ENCODE measurements around the gene UGT1A4.
A peak's percentile ranks its signal among the peaks of the same experiment; 100 is the strongest.

UGT1A4 gene

DNA sequence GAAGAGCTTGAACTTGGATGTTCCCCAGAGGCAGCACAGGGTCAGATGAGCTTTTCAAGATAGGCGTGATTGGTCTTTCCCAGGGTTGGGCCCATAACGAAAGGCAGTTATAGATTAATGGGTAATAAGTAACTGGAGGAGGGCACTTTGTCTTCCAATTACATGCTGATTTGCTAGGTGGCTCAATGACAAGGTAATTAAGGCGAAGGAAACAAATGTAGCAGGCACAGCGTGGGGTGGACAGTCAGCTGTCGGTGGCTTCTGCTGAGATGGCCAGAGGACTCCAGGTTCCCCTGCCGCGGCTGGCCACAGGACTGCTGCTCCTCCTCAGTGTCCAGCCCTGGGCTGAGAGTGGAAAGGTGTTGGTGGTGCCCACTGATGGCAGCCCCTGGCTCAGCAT lies at the start of gene UGT1A4:
TSS of gene UGT1A4 (plus strand) at position 185 of the 400 bp plus-strand sequence. CDS start at position 270, 85 bp downstream.
- DNase-seq: no peak

DNA sequence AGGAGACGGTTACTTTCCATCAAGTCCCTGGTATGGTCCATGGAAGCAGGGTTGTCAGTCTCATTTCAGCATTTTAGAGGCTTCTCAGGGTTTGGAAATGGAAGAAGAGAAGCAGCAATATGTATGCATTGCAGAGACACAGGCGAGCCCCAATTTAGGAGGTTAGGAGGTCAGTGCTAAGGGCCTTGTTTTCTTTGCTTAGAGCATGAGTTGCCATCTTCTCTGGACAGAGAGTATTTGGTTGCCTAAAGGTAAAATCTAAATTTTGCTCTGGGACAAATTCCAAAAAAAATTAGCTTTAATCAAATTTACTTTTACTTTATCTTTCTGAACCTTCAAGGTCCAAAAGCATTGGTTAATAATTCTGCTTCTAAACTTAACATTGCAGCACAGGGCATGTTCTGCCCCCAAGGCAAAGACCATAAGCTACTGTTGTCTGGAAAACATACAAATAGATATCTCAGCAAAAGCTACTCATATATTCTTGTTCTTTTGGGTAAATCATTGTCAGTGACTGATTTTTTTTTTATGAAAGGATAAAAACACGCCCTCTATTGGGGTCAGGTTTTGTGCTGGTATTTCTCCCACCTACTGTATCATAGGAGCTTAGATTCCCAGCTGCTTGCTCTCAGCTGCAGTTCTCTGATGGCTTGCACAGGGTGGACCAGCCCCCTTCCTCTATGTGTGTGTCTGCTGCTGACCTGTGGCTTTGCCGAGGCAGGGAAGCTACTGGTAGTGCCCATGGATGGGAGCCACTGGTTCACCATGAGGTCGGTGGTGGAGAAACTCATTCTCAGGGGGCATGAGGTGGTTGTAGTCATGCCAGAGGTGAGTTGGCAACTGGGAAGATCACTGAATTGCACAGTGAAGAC lies 47.0 kb upstream of the UGT1A4 start, which contains the start of gene UGT1A9:
TSS of gene UGT1A9 (plus strand) at position 609 of the 872 bp plus-strand sequence. CDS start at position 646, 37 bp downstream.
- DNase-seq: no peak

DNA sequence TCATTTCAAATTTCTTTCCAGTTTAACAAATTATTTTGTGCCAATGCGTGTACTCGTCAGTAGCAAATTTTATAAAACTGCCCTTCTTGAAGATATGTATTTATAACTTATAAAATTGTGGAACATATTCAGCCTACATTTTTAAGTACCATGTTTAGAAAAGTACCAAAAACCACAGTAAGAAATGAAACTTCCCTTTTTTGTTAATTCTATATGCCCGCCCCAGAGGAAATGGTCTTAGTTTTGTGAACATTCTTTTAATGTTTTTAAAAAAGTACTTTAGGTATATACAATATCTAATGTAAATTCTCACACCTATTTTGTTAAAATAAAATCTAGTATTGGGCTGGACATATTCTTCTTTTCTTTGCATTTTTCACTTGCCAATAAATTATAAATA lies 45.6 kb upstream of the UGT1A4 start:
- peak; percentile 40 for DNase-seq

DNA sequence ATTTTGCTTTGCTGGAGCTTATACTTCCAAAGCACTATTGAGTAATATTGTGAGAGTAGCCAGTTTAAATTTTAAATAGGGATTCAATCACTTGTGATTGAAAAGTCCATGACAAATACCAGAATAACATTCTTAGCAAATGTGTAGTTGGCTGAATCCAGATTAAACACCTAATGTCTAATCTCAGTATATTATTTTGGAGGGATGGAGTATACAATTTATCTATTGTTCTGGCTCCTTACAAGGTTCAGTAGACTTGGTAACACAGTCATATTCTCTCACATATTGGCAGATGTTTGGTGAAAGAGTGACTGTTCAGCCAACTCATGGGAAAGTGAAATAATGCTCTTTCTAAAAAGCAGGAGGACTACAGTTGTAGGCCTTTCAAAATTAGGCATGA lies 44.6 kb upstream of the UGT1A4 start:
- DNase-seq: no peak

DNA sequence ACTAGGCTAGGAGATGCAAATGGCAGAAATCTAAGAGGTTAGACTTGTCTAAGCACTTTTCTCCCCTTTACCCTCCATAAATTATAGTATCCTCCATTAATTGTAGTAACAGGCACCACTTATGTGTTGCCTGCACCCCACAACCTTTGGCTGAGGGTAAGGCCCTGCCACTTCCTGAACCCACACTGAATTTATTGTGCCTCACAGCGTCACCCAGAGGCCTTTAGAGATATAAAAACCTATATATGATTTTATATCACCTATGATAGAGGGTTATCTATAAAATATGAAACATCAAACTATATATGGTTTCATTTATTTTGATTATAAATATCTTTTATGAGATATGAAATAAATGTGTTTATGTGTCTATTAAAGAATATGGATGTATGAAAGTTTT lies 44.2 kb upstream of the UGT1A4 start:
- DNase-seq: no peak

DNA sequence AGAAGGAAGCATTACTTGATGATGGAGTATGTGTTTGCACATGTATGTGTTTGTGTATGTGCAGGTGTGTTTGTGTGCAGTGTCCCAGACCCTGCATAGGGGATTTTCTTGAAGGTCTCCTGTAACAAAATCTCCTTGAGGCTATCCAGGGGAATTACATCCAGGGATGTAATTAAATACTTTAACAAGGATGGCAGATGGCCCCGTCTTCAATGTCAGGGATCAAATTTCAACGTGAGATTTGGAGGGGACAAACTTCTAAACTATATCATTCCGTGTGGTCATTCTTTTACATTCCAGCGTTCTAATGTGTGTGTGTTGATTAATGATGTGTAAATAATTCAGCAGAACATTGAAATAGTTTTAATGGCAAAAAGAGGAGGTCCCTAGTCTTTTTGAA lies 43.5 kb upstream of the UGT1A4 start:
- no peak for DNase-seq

DNA sequence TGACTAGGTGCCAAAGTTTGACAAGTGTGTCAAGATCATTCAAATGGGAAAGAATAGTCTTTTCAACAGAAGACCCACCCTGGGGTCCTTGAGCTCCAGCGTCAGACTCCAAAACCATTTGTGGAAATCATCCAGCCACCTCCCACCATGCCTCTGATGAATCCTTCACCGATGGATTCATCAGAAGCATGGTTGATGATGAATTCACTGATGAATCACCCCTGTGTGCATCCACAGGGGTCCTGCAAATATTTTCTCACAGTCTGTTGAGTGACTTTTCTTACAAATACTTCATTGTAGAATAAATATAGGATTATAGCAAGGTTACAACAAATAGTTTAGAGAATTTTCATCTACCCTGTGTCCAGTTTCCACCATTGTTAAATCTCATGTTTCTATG lies 42.5 kb upstream of the UGT1A4 start:
- no peak for DNase-seq

DNA sequence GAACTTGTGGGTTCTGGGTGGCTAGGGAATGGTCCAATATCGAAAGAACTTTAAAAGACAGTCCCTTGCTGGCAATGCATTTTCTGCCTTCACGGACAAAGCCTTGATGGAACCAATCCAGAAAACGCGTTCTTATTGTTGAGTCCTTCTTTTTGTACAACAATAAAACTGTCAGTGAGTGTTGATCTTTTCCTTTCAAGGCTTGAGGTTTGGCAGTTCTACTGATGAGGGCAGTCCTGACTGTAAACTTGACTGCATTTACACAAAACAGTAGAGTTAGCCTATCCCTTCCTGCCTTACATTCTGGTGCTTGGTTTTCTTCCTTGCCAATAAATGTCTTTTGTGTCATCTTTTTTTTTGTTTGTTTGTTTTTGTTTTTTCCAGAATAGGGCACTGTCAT lies 39.3 kb upstream of the UGT1A4 start:
- DNase-seq: no peak

DNA sequence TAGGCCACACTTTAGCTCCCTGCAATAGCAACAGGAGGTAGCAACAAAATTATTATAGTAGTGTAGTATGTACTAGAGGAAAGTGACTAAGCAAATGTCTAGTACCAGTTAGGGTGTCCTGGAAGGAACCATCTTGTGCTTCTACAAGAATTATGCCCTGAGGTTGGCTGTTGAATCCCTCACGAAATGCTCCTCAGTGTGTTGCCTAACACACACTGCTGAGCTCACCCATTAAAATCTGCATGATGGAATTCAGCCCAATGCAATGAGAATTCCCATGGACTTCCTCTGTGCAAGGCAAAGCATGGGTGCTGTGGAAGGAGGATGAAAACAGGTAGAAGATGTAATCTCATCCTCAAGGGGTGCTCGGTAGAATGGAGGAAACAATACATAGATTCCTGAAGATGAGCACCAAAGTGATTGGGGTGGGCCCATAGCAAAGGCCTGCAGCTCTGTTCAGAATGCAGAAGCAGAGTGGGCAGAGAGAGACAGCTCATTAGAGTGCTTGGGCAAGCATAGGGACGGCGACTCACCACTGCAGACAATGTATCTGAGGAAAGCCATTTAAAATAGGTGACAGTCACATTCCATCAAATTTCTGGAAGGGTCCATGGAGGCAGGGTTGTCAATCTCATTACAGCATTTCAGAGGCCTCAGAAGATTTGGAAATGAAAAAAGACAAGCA lies 38.0 kb upstream of the UGT1A4 start:
- no peak for DNase-seq

DNA sequence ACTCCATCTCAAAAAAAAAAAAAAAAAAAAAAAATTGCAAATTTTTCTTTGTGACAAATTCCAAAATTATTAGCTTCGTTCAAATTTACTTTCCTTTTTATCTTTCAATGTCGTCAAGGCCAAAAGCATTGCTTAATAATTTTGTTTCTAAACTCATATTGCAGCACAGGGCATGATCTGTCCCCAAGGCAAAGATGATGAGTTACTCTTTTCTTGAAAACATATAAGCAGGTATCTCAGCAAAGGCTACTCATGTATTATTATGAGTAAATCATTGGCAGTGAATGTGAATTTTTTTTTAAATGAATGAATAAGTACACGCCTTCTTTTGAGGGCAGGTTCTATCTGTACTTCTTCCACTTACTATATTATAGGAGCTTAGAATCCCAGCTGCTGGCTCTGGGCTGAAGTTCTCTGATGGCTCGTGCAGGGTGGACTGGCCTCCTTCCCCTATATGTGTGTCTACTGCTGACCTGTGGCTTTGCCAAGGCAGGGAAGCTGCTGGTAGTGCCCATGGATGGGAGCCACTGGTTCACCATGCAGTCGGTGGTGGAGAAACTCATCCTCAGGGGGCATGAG lies 36.9 kb upstream of the UGT1A4 start, which contains the start of gene UGT1A7:
TSS of gene UGT1A7 (plus strand) at position 381 of the 579 bp plus-strand sequence. CDS start at position 418, 37 bp downstream.
- DNase-seq: no peak

DNA sequence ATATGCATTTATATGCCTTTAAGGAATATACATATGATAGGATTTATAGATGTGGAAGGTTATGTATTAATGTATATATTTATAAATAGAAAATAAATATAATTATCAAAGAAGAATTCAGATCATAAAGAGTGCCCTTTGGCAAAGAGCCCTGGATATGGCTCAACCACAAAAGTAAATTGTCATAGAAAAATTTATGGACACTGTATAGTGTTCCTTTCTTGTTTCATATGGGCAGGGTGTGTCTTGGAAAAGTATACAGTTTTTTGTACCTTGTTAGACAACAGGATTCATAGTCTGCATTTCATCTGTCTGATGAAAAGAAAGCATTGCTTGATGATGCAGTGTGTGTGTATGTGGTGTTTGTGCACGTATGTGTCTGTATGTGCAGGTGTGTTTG lies 33.9 kb upstream of the UGT1A4 start:
- no peak for DNase-seq

DNA sequence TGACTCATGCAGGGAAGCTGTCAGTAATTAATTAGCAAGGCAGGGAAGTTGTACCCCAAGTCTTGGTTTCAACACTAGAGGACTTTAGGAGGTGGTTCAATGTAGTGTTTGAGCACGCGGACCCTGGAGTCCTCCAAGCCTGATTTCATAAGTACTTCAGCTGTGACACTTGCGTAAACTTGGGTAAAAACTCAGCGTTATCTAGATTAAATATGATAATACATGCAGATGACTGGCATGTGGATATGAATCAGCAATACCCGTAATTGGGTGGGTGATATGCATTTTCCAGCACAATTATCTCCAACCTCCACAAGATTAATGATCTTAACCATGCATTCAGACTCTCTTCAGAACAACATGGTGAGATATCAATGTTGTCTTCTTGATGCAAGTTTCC lies 31.6 kb upstream of the UGT1A4 start:
- DNase-seq: peak; percentile 3

DNA sequence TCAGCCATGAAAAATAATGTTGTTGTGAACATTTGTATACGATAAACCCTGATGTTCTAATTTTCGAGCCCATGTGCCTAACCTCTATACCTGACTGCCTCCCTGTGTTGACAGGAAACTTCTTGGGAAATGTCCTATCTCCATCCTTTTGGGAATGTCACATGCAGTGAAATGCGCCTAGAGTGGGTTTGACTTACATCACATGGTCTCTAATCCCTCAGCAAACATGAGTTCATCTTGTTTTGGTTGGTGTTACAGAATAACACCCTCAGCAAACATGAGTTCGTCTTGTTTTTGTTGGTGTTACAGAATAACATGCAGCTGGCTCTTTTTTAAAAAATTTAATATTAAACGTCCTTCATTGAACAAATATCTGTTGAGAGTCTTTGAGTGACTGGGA lies 30.2 kb upstream of the UGT1A4 start:
- DNase-seq: no peak

DNA sequence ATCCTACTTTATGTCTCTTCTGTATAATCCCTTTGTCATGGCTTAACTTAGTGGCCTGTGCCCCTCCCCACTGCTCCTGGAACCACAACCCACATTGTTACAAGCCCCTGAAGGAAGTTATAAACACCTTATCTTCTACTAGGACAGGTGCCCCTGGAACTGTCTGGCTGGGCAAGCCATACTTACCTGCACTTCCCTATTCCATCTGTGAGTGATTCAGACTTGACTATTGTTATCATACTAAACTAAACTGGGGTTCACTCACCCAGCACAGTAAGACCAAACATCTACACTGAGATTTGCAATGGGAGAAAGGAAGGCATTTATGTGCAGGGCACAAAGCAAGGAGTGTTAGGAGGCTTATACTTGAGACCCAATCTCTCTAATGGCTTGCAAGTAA lies 29.5 kb upstream of the UGT1A4 start:
- DNase-seq: no peak

DNA sequence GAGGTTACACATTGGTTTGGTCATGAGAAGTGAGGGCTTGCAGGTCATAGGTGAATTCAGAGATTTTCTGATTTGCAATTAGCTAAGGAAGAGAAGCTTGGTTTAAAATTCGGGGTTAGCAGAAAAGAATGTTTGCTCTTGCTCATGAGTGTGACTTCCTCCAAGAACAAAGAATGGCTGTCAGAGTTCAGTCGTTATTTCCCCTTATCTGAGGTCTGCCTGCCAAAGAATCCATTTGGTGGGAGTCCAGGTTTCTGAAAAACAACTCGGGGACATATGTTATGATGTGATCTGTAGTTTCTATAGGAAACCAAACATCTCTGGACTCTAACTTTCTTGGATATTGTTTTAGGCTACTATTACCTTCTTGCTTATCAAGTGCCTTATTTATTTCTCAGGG lies 29.0 kb upstream of the UGT1A4 start:
- peak; percentile 15 for DNase-seq

DNA sequence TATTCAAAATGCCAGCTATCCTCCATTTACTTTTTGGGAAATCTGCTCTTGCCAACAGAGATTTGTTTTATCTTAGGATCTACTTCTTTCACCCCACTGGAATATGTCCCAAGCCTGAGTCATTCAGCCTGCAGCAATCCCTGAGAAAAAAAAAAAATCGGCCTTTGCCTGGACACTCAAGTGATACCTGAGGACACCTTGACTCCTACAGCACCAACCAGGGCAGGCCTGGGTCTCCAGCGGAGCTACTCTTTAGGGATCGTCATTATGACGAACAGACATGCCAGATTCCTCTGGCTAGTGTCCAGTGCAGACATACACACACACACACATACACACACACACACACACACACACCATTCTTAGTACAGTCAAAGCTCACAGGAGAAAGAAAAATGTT lies 28.1 kb upstream of the UGT1A4 start:
- DNase-seq: no peak

DNA sequence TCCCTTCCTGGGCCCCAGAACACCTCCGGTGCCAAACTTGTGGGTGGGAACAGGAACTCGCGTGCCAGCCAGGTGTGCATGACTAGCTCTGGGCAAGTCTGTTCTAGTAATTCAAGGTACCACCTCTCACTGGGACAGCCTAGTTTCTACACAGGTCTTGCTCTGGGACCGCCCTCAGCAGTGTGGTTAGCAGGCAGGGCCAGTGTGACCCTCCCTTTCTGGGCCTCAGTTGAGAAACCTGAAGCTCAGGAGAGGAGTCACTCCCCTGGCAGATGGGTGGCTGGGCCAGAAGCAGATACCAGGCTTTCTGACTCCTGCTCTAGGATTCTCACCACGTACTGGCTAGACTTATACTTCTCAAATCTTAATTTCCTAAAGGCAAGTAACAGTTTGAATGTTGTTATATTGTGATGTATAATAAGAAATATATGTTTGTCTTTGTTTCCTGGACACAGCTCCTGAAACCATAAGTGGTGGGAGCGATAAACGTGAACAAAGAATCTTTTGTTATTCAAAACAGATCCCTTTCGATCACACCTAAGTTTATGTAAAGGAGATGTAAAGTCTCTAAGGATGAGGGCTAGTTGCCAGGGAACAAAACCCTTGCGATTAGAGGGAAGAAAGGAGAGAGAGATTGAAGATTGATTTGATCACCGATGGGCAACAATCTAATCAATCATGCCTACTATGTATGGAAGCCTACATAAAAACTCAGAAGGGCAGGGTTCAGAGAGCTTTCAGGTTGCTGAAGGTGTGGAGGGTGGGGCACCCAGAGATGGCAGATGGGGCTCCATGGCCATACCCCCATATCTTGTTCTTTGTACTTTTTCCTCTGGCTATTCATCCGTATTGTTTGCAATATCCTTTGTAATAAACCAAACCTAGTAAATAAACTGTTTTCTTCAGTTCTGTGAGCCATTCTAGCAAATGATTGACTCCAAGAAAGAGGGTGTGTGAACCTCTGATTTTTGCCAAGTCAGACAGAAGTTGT lies 26.8 kb upstream of the UGT1A4 start:
- no peak for DNase-seq

DNA sequence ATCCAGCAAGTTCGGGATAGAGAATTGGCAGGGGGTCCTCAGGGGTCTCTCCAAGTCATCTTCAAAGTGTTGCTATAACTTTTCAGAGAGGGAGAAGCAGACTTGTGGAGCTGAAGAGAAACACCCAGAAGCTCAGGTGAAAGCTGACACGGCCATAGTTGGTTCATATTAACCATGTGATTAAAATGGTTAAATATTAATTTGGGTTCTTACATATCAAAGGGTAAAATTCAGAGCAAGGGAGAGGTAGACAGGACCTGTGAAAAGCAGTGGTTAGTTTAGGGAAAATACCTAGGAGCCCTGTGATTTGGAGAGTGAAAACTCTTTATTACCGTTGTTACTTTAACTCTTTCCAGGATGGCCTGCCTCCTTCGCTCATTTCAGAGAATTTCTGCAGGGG lies 25.9 kb upstream of the UGT1A4 start, which contains the start of gene UGT1A6:
TSS of gene UGT1A6 (plus strand) at position 243 of the 400 bp plus-strand sequence. CDS start at position 358, 115 bp downstream.
- DNase-seq: no peak

DNA sequence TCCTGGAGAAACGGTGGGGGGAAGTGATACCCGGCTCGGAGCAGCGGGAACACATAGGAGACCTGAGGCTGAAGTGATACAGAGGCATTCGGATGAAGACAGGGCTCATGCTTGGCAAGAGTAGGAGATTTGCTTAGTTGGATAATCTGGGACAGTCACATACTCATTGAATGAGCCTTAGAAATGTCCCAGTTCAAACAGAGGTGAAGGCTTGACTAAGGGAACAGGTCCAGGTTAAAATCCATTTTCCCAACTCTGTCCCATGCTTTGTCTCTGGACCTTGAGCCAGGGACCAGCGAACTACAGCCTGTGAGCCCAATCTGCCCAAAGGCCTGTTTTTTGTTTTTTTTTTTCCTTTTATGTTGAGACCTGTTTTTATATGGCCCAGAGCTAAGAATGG lies 24.6 kb upstream of the UGT1A4 start:
- DNase-seq: no peak

DNA sequence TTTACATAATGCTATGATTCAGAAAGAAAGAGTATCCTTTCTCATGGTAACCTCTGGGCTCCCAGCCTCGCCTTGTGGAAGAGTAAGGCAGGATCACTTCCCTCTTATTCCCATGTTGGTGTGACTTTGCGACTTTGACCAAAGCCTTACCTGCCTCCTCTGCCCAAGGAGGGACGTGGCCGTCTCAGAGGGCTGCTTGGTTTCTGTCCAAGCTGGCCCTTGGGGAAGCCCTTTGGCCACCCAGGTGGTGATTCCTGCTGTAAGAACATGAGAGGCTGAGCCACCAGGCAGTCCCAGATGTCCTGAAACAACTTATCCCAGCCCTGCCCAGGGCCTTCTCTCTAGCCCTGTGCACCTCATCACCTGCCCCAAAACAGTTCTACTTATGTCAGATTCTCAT lies 19.8 kb upstream of the UGT1A4 start:
- no peak for DNase-seq

DNA sequence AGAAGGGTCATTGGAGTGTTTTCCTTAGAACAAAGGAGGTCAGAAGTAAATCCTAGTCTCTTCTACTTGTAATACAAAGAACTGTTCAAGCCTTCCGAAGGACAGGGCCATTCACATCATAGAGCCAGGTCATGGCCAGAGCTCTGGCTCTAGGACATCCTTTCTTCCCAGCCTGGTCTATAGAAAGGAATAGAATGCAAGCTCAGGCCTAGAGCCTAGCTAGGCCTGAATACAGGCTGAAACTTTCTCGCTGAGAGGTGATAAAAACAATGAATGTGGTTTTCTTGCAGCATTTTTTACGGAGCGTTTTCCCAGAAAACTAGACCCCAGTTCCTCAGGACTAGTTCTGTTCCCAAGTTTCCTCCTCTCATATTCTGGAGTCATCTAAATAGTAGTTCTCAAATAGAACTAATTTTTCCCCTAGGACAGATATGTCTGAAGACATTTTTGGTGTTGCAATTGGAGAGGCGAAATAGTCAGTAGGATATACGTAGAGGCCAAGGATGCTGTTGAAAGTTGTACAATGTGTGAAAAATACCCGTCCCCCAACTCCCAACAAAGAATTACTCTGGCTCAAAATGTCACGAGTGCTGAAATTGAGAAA lies 19.0 kb upstream of the UGT1A4 start:
- no peak for DNase-seq

Measured in MV-4-11 (cell line).